GM23338 (cell line): ENCODE results near the gene HOXB4. TPM values are rescaled to one million over a fixed set of nuclear protein-coding genes. Genes with fewer than 3 reads are reported as not detected.

Experiments
- ATAC-seq: fragments of 200-7000 bp; cut with Tn5 transposase; 3 replicates; pipeline ENCODE4 v1.9.1; 2020
- DNase-seq: peaks from one replicate; pipeline ENCODE4 v3.0.0-alpha.2; 2015; ENCODE audit warnings: low spot score
- H2AFZ ChIP-seq: fragments of 200-600 bp; sonication (generic); 2 replicates; pipeline ENCODE4 v1.8.0; 2016; ENCODE audit warnings: antibody characterized with exemption, mild to moderate bottlenecking, moderate library complexity
- H3F3A ChIP-seq: fragments of 200-600 bp; sonication (generic); replicated peaks from 2 replicates; pipeline ENCODE4 v1.8.0; 2017; ENCODE audit warnings: antibody characterized with exemption, mixed run types, low read depth
- H3K27ac ChIP-seq: fragments of 200-600 bp; sonication (generic); 2 replicates; pipeline ENCODE4 v1.6.1; 2016; ENCODE audit warnings: low read depth
- H3K27me3 ChIP-seq: fragments of 200-600 bp; sonication (generic); 2 replicates; pipeline ENCODE4 v1.8.0; 2016; ENCODE audit warnings: mild to moderate bottlenecking, mixed run types, moderate library complexity; ENCODE audit not compliant: insufficient read depth
- H3K36me3 ChIP-seq: fragments of 200-600 bp; sonication (generic); 2 replicates; pipeline ENCODE4 v1.8.0; 2016; ENCODE audit warnings: mild to moderate bottlenecking; ENCODE audit not compliant: insufficient read depth
- H3K4me1 ChIP-seq: fragments of 200-600 bp; sonication (generic); 2 replicates; pipeline ENCODE4 v1.8.0; 2016; ENCODE audit warnings: mild to moderate bottlenecking, moderate library complexity; ENCODE audit not compliant: insufficient read depth
- H3K4me2 ChIP-seq: fragments of 200-600 bp; sonication (generic); 2 replicates; pipeline ENCODE4 v1.7.1; 2017; ENCODE audit warnings: mixed run types
- H3K4me3 ChIP-seq: fragments of 200-600 bp; sonication (generic); 2 replicates; pipeline ENCODE4 v1.6.1; 2016; ENCODE audit warnings: mixed run types
- H3K79me2 ChIP-seq: fragments of 200-600 bp; sonication (generic); replicated peaks from 2 replicates; pipeline ENCODE4 v1.8.0; 2017; ENCODE audit warnings: mild to moderate bottlenecking; ENCODE audit not compliant: insufficient read depth
- H3K9me2 ChIP-seq: fragments of 200-600 bp; sonication (generic); 2 replicates; pipeline ENCODE4 v1.8.0; 2017; ENCODE audit not compliant: insufficient read depth
- H4K20me1 ChIP-seq: fragments of 200-600 bp; sonication (generic); replicated peaks from 2 replicates; pipeline ENCODE4 v1.8.0; 2017; ENCODE audit warnings: mild to moderate bottlenecking; ENCODE audit not compliant: insufficient read depth
- H3K27ac Mint-ChIP-seq: 2 replicates; pipeline ENCODE4 v1.8.0; 2020; ENCODE audit warnings: inconsistent platforms, mild to moderate bottlenecking, moderate library complexity, mixed read lengths
- H3K27me3 Mint-ChIP-seq: 3 replicates; pipeline ENCODE4 v1.8.0; 2022; ENCODE audit warnings: low read depth, mild to moderate bottlenecking, moderate library complexity, mixed read lengths, inconsistent platforms; ENCODE audit not compliant: insufficient read depth, poor library complexity
- H3K36me3 Mint-ChIP-seq: 3 replicates; pipeline ENCODE4 v1.8.0; 2021; ENCODE audit warnings: low read depth, mild to moderate bottlenecking, inconsistent platforms, moderate library complexity, mixed read lengths
- H3K4me1 Mint-ChIP-seq: 3 replicates; pipeline ENCODE4 v1.8.0; 2020; ENCODE audit warnings: mild to moderate bottlenecking, inconsistent platforms, mixed read lengths
- H3K4me3 Mint-ChIP-seq: 3 replicates; pipeline ENCODE4 v1.8.0; 2021; ENCODE audit warnings: moderate library complexity, mild to moderate bottlenecking, inconsistent platforms, mixed read lengths
- H3K9me3 Mint-ChIP-seq: 3 replicates; pipeline ENCODE4 v1.8.0; 2020; ENCODE audit warnings: moderate library complexity, mild to moderate bottlenecking, inconsistent platforms, mixed read lengths
- CREB1 ChIP-seq: fragments of 250-450 bp; sonication (Bioruptor Pico); IDR thresholded peaks from 2 replicates; pipeline ENCODE4 v1.5.0; 2020; ENCODE audit warnings: low read depth, mild to moderate bottlenecking, moderate library complexity
- EZH2 ChIP-seq: fragments of 200-600 bp; sonication (generic); IDR thresholded peaks from one replicate; pipeline ENCODE4 v1.8.0; 2017; ENCODE audit warnings: antibody characterized with exemption, mild to moderate bottlenecking, low read depth; ENCODE audit not compliant: unreplicated experiment
- EZH2phosphoT487 ChIP-seq: fragments of 200-600 bp; sonication (generic); IDR thresholded peaks from one replicate; pipeline ENCODE4 v1.8.1; 2018; ENCODE audit warnings: antibody characterized with exemption; ENCODE audit not compliant: unreplicated experiment
- ZNF114 ChIP-seq: fragments of 250-450 bp; sonication (Bioruptor Pico); IDR thresholded peaks from 2 replicates; pipeline ENCODE4 v1.5.0; 2020; ENCODE audit warnings: mild to moderate bottlenecking, moderate library complexity
- ZNF462 ChIP-seq: fragments of 250-450 bp; sonication (Bioruptor Pico); IDR thresholded peaks from 2 replicates; pipeline ENCODE4 v1.5.0; 2020; ENCODE audit warnings: mild to moderate bottlenecking, moderate library complexity
- polyA plus RNA-seq: library from polyadenylated mRNA; unstranded; fragments of >200 nt; fragmentation: Nextera tagmentation; extraction: Ambion mirVana; gene quantifications from 2 replicates; pipeline ENCODE4 v1.2.1, GENCODE V29; 2016
- total RNA-seq: library from RNA; depleted of rRNA; stranded (reverse); fragments of >200 nt; shearing (Covaris generic); gene quantifications from 2 replicates; pipeline ENCODE4 v1.2.3, GENCODE V29; 2014

The HOXB4 gene
- total and polyA plus RNA-seq, 2 experiments from 2014 or later: not detected

- TF ChIP-seq CREB1 (CRISPR knock-in tag) (no peak), EZH2phosphoT487 (peak; percentile 57), ZNF114 (CRISPR knock-in tag) (no peak), EZH2 (peak; percentile 99), ZNF462 (no peak)
Measured at GRCh38 chr17:48564188-48565021, 13.7 kb downstream of the HOXB4 start (continued).

GRCh38 chr17:48563867-48564187 lies 14.3 kb downstream of the HOXB4 start:
- no peak overlapping the region for H3K27ac Mint-ChIP-seq
- H4K20me1 ChIP-seq: peaks cover 62% of the 10 kb centered on the region
- H3K4me1 Mint-ChIP-seq: peaks cover 22% of the 10 kb centered on the region
- no peak overlapping the region for H3K27ac ChIP-seq
- peaks cover 68% of the 10 kb centered on the region for H3K4me1 ChIP-seq
- no peak for DNase-seq
- no peaks in the 10 kb centered on the region for H3K79me2 ChIP-seq
- H3K9me2 ChIP-seq: no peaks in the 10 kb centered on the region
- no peak overlapping the region for H2AFZ ChIP-seq
- no peak for ATAC-seq
- peak overlapping the region; percentile 60 for H3K4me3 Mint-ChIP-seq
- H3K27me3 Mint-ChIP-seq: peaks cover 52% of the 10 kb centered on the region
- no peaks in the 10 kb centered on the region for H3K36me3 ChIP-seq
- H3F3A ChIP-seq: peaks cover 58% of the 10 kb centered on the region
- TF ChIP-seq EZH2 (peak; percentile 75), ZNF462 (no peak)
- H3K9me3 Mint-ChIP-seq: no peaks in the 10 kb centered on the region; the same call in 2 of the 3 replicates
- peaks cover 100% of the 10 kb centered on the region for H3K27me3 ChIP-seq
- H3K36me3 Mint-ChIP-seq: no peaks in the 10 kb centered on the region
- no peak overlapping the region for H3K4me3 ChIP-seq
- no peak overlapping the region; the same call in 1 of the 2 replicates for H3K4me2 ChIP-seq
